Colon (tissue), 2 donors: ENCODE results near the gene TMEM151A.

Experiments
- FAIRE-seq: peaks from 2 replicates; lab custom pipeline; 2012; peaks lifted over from hg19 to GRCh38; lab: Jason Lieb, UNC
- donor health status: control.
- donor health status: control.

Gene TMEM151A

DNA sequence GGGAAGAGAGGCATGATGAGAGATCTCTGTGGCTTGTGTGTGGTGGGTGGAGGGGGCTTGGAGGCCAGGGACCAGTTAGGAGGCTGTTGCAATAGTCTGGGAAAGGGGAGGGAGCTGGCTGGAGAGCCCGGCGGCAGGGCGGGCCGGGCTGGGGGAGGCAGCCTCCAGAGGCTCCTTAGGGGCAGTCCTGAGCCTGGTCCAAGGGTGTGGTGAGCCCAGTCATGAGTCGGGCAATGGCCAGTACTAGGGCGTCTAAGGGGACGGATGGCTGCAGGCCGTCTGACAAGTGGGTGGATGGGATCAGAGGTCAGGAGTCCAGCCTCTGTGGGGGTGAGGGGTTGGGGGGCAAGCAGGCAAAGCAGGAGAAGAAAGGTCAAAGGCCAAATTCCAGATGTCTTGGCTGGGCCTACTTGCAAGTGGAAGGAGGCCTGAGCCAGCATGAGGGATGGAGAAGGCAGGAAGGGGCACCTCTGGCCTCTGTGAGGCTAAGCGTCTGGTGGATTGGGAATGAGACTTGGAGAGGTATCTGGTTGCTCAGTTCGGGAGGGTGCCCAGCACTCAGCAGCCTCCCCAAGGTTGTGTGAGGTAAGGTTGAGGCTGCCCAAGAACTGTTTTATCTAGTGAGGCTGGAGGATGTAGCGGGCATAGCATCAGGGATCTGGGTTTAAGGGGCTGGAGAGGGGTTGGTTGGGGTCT is 31.2 kb downstream of the TMEM151A start:
- FAIRE-seq = no peak

DNA sequence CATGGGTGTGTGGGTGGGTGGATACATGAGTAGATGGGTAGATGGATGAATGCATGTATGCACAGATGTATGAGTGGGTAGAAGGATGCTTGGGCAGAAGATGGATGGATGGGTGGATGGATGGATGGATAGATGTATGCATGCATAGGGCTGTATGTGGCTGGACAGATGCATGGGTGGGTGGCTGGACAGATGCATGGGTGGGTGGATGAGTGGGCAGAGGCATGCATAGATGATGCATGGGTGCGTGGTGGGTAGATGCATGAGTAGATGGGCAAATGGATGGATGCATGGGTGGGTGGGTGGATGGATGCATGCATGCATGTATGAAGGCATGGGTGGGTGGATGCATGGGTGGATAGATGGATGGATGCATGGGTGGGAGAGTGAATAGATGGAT is 32.0 kb downstream of the TMEM151A start:
- FAIRE-seq = no peak

DNA sequence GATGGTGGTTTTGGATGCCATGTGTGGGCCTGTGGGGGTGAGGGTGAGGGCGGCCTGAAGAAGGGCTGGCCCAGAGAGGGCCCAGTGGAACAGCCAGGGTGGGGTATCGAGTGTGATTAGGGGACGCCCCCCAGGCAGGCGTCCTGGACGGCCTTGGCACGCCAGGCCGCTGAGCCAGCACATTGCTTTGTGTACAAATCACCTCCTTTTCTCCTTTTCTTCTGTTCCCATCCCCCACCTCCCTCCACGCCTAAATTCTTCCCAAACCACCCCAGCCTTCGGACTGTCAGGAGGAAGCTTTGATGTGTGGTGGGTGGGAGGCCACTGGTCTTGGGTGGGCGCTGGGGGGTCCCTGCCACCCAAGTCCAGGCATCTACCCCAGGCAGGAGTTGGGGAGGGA is 33.0 kb downstream of the TMEM151A start:
- no peak for FAIRE-seq

DNA sequence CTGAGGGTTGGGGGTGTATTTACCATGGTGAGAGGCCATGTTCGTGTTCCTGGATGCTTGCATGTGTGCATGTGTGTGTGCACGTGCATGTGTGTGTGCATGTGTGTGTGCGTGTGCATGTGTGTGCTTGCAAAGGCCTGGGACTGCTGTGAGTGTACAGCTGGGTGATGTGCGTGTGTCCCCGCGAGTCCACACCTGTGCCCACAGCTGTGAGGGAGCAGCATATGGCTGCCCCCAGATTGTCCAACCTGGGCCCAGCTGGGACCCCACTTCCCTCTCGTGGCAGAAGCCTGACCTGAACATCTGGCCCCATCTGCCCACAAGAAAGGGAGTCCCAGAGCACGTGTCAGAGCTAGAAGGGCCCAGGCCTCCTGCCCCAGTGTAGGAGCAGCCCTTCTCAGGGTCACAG is 33.6 kb downstream of the TMEM151A start:
- no peak for FAIRE-seq

DNA sequence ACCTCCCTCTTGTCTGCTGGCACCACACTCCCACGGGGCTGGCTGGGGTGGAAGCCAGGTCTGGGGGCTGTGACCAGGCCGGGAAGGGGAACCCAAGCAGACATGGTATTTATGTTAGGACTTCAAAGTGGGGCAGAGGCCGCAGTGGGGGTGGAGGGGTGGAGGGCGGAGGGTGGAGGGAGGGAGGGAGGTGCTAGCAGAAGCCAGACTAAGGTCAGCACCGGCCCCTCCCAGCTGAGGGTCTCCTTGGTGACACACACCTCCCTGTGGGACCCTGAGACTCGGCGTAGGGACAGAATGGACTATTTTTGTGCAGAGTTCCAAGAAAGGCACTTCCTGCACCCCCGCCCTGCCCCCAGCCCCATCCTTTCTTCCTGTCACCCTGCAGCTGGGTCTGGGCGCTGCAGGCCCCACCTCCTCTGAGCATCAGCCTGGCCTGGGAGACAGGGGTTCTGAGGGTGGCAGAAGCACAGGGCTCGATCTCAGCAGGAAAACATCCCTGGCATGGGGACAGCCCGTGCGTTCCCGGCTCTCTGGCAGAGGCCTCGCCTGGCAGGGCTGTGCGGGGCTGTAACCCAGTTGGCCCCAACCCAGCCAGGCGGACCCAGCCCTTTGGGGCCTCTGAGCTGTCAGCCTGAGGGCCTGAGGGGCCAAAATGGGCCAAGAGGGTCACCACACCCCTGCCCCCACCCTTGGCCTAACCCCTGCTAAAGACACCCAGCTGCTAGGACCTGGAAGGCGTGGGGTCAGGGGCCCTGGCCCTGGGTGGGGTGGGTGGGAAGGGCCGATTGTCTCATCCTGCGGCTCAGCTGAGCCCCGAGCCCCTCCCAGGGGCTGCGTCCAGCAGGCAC is 34.8 kb downstream of the TMEM151A start:
- FAIRE-seq = no peak

DNA sequence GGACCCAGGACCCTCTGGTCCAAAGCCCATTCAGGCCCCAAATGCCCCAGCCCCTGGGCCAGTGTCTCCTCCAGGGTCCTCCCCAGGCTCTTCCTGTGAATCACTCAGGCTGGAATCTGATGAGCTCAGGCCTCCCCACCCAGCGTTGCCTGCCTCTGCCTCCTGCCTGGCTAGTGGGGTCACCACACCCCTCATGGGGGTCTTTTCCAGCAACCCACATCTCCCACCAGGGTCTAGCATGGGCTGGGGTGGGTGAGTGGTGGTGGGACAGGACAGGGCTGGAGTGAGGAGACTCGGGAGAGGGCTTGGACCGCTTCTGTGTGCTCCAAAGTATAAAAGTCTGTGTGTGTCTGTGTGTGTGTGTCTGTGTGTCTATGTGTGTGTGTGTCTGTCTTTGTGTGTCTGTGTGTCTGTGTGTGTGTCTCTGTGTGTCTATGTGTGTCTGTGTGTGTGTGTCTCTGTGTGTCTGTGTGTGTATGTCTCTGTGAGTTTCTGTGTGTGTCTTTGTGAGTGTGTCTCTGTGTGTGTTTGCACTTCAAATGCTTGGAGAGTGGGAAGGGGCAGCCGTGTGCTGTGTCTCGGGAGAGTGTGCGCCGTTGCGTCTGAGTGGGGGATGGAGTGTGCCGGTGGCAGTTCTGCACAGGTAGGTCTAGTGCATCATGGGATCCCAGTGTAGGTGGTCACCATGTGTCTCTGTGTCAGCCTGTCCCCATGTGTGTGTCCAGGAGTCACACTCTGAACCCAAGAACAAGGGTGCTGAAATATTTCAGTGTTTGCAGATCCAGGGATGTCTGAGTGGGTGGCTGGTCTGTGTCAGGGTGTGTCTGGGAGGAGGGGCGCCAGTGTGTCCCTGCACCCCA is 35.7 kb downstream of the TMEM151A start:
- FAIRE-seq = no peak

DNA sequence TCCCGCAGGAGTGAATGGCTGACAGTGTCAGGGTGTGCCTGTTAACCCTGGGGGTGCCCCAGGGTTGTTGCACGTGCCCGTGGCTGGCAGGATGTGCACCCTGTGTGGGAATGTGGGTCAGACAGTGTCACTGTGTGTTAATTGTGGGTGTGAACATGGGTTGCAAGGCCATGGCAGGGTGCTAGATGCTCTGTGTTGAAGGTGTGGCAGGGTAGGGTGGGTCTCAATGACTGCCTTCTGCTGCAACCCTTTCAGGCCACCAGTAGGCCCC is 36.3 kb downstream of the TMEM151A start:
- FAIRE-seq = no peak

DNA sequence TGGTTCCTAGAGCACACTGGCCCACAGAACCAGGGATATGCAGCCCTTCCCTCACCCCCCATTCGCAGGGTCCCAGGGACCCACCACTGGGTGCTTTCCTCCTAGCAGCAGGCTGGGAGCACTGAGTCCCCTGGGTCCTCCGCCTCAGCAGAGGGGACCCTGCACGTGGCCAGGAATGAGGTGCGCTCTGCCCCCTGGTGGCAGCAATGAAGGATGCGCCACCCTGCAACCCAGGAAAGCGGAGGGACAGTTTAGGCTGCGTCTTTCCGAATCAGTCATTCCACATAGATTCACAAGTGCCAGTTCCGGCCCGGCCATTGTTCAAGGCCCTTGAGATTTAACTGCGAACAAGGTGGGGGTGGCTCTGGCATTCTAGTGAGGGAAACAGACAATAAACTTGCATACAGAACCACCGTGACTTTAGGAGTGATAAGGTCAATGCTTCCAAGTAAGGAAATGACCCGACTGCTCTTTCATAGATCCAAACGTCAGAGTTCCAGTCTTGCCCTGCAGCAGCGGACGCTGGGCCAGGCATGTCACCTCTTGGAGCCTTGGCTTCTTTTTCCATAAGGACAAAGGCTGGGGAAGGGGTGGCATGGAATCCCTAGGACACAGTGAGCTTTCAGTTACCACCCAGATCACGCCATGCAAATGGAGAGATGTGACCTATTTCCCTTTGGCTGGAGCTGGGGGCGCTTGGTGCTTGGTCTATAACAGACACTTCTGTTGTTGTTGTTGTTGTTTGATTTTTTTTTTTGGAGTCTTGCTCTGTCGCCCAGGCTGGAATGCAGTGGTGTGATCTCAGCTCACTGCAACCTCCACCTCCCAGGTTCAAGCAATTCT is 36.8 kb downstream of the TMEM151A start:
- no peak for FAIRE-seq

DNA sequence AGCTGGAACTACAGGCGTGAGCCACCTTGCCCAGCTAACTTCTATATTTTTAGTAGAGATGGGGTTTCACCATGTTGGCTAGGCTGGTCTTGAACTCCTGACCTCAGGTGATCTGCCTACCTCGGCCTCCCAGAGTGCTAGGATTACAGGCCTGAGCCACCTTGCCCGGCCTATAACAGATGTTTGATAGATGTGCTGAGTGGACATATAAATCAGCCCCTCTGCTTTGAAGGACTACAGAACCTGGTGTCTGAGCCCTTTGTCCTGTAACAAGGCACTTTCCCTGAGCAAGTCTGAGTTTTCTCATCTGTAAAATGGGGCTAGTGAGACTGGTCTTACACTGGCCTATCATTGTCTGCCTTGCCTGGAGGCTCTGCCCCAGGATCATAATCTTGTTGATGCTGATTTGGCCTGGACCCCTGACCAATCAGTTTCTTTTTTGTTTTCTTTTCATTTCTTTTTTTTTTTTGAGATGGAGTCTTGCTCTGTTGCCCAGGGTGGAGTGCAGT is 37.5 kb downstream of the TMEM151A start:
- FAIRE-seq = no peak

DNA sequence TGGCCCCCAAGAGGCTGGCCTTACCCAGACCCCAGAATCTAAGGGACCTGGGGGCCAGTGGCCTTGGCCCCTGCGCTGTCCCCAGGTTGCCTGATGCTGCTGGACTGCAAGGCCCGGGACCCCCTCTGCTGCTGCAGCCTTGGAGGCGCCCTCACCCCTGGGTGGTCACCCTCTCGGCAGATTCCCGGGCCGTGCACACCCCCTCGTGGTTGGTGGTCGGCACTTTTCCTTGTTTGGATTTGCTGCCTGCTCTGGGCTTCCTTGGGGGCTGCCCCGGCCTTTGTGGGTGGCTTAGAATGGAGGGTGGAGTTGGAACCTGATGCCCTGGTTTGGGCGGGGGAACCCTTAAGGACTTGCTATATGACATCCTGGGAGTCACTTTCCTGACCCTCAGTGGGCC is 39.2 kb downstream of the TMEM151A start:
- no peak for FAIRE-seq

DNA sequence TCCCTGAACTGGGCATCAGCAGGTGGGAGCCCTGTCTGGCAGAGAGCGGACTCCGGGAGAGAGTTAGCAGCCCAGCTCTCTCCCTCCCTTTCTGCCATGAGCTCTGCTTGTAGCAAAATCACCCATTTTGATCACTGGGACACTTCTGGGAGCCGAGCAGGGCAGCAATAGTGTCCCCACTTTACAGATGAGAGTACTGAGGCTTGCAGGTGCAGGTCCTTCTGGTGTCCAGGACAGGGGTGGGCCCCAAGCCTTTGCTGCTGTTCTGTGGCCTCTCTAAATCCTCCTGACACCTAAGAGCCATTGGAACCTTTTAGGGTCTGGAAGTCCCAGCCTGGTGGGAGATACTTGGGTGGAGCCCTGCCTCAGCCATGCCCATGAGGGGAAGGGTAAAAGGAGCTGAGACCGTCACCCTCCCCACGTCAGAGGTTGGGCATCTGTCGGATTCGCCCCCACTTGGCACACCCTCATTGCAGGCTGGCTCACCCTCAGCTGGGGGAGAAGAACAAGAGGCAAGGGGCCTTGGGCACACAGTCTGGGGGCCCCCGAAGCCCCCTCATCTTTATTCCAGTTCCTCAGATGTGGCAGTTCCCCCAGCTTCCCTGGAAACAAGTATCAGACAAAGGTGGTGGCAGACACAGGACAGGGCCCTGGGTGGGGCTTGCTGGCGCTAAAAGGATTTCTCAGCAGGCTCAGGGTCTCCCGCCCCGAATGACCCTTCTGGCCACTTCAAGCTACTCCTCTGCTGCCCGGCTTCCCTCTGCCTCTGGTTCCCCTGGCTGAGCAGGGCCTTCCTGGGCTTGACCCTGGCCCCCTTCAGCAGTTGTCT is 40.1 kb downstream of the TMEM151A start:
- FAIRE-seq = no peak

DNA sequence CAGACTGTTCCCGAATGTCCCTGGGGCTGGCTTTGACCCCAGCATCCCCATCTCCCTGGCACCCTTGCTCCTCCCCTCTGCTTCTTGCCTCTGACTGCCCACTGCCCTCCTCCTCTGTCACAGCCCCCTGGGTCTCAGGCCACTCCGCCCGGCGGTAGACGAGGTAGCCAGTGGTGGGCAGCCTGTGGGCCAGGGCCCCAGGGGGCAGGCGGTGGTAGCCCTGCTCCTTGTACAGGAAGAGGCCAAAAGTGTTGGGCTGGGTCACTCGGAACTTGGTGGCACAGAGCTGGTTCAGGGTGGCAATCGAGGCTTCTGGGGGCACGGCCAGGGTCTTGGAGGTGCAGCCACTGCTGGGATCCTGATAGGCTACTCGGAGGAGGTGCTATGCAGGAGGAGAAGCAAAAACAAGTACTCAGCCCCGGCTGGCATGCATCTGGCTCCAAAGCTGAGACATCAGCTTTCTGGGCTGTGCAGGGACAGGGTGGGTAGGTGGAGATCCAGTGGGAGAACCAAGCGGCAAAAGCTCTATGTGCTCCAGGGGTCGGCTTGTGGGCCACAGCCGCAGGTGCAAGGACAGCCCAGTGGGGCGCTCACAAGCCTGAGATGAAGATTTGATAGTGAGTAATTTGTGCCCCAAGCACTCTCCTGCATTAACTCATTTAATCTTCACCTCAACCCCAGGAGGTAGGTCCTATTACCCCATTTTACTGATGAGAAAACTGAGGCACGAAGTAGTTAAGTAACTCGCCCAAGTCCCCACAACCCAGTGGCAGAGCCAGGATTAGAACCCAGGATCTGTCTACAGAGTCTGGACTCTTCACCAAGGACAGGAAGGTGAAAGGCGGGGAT is 40.9 kb downstream of the TMEM151A start:
- FAIRE-seq = no peak

DNA sequence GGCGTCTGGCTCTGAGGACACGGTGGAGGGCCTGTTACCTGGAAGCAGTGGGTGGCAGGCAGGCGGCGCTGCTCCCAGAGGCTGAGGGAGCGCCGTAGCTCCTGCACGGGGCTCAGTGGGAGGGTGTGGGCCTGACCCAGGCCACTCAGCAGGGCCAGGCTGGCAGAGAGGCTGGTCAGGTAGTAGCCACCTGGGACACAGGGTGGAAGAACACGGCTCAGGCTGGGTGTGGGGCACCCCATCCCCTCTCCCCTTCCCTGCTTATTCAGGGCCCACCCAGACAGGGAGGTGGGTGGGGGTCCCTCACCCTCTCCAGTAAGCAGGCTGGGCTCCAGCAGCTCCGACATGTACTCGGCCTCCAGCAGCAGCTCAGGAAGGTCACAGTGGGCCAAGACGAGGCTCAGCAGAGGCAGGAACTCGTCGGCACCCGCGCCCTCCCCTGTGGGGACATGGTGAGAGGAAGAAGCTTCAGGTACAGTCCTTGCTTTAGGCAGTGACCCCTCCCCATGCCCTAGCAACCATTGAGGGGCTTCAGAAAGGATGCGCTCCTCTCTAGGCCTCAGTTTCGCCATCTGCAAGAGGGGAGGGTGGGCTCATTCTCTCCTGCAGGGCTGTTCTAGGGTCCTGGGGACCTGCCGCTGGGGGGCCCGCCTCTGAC is 41.7 kb downstream of the TMEM151A start:
- no peak for FAIRE-seq

DNA sequence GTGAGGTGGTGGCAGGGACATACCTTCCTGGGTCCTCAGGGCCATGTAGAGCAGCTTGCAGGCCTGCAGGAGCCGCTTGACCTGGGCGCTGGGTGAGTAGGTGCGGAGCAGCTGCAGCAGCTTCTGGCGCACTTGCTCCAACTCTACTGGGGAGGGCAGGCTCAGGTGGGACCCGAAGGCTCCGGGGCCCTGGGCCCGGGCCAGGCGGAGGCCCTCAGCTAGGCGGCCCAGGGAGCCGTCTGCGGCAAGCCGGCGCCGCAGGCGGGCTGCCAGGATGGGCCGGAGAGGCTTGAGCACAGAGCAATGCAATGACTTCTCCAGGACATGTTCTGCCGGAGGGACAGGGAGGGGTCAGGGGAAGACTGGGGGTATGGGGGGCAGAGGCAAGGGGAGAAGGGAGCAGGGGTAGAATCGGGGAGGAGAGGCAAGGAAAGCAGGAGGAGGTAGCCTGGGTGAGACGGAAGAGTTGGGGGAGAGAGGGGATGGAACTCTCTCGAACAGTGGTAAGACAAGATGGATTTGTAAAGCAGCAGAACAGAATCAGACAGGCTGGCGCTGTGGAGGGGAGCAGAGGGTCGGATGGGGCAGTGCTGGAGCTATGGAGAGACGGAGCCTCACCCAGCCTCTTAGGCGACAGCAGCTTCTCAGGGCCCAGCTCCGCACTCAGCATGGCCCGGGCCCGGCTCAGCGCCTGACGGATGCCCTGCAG is 42.4 kb downstream of the TMEM151A start:
- no peak for FAIRE-seq

DNA sequence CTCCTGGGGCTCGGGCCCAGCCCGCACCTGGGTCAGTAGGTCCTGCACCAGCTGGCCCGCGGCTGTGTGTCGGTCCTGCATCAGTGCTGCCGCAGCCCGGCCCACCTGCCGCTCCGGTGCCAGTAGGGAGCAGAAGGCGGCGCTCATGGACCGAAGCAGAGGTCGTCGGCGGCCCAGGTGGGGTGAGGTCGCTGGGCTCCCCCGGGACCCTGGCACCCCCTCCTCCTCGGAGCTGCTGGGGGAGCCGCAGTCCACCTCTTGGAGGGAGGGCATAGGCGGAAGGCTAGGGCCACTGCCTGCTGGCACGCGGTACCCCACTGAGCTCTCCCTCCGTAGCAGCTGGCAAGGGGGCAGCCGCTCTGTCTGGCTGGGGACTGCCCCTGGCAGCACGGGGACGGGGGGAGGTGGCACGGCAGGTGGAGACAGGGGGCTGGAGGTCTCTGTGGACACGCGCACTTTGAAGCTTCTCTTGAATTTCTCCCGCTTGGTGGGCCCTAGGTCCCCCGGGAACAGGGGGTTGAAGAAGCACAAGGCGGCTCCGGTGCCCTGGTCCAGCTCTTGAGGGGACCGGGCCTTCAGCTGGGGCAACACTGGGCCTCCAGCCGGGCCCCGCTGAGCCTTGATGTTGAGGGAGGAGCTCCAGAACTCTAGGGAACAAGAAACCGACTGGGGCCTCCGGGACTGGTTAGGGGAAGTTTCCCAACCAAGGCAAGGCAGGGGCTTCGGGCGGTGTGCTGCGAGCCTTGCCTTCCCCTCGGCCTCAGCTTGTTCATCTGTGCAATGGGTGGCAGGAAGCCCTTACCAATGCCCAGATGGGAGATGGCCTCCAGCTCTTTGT is 43.1 kb downstream of the TMEM151A start:
- FAIRE-seq = no peak

DNA sequence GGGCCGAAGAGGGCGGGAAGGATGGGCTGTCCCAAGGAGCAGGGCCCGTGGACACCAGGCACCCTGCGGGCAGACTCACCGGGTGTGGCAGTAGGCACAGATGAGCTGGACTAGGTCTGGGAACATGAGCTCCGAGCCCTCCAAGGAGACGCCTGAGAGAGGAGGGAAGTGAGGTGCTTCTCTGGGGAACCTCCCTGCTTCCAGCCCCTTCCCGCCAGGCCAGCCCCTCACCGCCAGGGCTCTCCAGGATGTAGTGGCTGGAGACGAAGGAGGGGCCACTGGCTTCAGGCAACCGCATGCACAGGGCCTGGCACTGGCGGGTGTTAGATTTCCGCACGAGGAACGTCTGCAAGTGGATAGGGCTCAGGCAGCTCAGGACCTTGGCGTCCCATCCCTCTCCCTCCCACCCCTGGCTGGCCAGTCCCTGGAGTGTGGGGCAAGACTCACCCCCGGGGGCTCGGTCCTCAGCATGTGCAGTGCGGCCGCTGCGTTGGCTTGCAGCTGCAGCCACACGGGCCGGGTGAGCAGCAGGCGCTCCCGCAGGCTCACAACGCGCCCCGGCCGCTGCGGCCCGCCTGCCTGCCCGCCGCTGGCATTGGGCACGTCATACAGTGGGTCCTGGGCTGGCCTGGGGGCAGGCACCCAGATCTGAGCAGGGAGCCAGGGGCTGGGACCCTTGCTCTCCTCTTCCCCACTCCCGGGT is 44.0 kb downstream of the TMEM151A start:
- no peak for FAIRE-seq
